K562 (cell line): ENCODE data around the gene TMEM163. TPM values are rescaled to one million over a fixed set of nuclear protein-coding genes. Genes with fewer than 3 reads are reported as not detected.
A peak's percentile ranks its signal among the peaks of the same experiment; 100 is the strongest.

Source experiments
- ATAC-seq: fragments of 200-7000 bp; cut with Tn5 transposase; 3 replicates; pipeline ENCODE4 v1.9.1; 2020; ENCODE audit warnings: moderate library complexity
- BruUV-seq: library from RNA; stranded (reverse); fragments of 400-500 nt; replicated peaks from 2 replicates; lab custom pipeline; 2021; lab: Mats Ljungman, UMichigan
- CTCF ChIA-PET: fragments of 300-600 bp; formaldehyde crosslinking; extraction: SDS; loops from one replicate; lab custom pipeline; 2021; ENCODE audit warnings: low intra/inter-chr PET ratio; lab: Yijun Ruan, JAX
- POLR2A ChIA-PET: fragments of 300-600, 350-650 bp; sonication (Branson Sonifier 250); formaldehyde crosslinking; extraction: SDS; loops from one replicate; lab custom pipeline; 2021; ENCODE audit warnings: antibody characterized with exemption, inconsistent platforms; lab: Yijun Ruan, JAX
- DNase-seq, 4 experiments: peaks; one replicate each; pipeline versions ENCODE4 v3.0.0 to v3.0.0-alpha.2; 2011 to 2018; ENCODE audit warnings: low spot score in 3 of 4, mixed read lengths in 3 of 4; ENCODE audit errors: extremely low read depth in 1 of 4
- FAIRE-seq: peaks from 2 replicates; lab custom pipeline; 2011; peaks lifted over from hg19 to GRCh38; lab: Jason Lieb, UNC
- H2AFZ ChIP-seq: 2 replicates; pipeline ENCODE4 v1.6.0; 2011; ENCODE audit warnings: low read depth, low read length, control low read depth, inconsistent platforms
- H3K27ac ChIP-seq: fragments of 200-600 bp; 3 replicates; pipeline ENCODE4 v1.8.0; 2011; ENCODE audit warnings: low read depth, mild to moderate bottlenecking, control low read depth, inconsistent platforms, low read length, moderate library complexity, mixed read lengths; ENCODE audit errors: extremely low read depth
- H3K27me3 ChIP-seq, 2 experiments: fragments of 300-600 bp in 1 of 2; 2 replicates in 1 of 2; 3 replicates in 1 of 2; pipeline versions ENCODE4 v1.6.0 to v1.8.0; 2011; ENCODE audit warnings: inconsistent platforms in 2 of 2, low read length in 2 of 2, mild to moderate bottlenecking in 1 of 2, mixed read lengths in 1 of 2, moderate library complexity in 1 of 2; ENCODE audit not compliant: control insufficient read depth in 2 of 2, insufficient read depth in 2 of 2
- H3K36me3 ChIP-seq: fragments of 300-600 bp; 3 replicates; pipeline ENCODE4 v1.8.0; 2011; ENCODE audit warnings: mild to moderate bottlenecking, low read length, inconsistent platforms; ENCODE audit not compliant: control insufficient read depth, insufficient read depth
- H3K4me1 ChIP-seq, 2 experiments: fragments of 200-600 bp in 1 of 2; replicated peaks in 1 of 2; 2 replicates in 1 of 2; 3 replicates in 1 of 2; pipeline versions ENCODE4 v1.5.1 to v1.8.0; 2011; ENCODE audit warnings: inconsistent platforms in 2 of 2, low read length in 2 of 2, mild to moderate bottlenecking in 1 of 2, mixed read lengths in 1 of 2, moderate library complexity in 1 of 2; ENCODE audit not compliant: control insufficient read depth in 2 of 2, insufficient read depth in 2 of 2
- H3K4me2 ChIP-seq: 2 replicates; pipeline ENCODE4 v1.6.1; 2011; ENCODE audit warnings: low read length, control low read depth, inconsistent platforms, mixed read lengths; ENCODE audit not compliant: insufficient read depth
- H3K4me3 ChIP-seq: fragments of 200-600 bp; sonication (generic), shearing (Covaris generic); 2 replicates; pipeline ENCODE4 v1.5.1; 2016; ENCODE audit warnings: control low read depth, inconsistent platforms
- H3K79me2 ChIP-seq: fragments of 200-600 bp; 3 replicates; pipeline ENCODE4 v1.8.0; 2011; ENCODE audit warnings: low read length, inconsistent platforms; ENCODE audit not compliant: control insufficient read depth, insufficient read depth
- H3K9ac ChIP-seq, 2 experiments: 2 replicates each; pipeline versions ENCODE4 v1.6.0 to v1.6.1; 2011; ENCODE audit warnings: low read depth in 2 of 2, low read length in 2 of 2, control low read depth in 1 of 2, inconsistent platforms in 1 of 2, mild to moderate bottlenecking in 1 of 2, mixed read lengths in 1 of 2; ENCODE audit not compliant: insufficient read depth in 1 of 2
- H3K9me1 ChIP-seq: one replicate; pipeline ENCODE4 v1.6.0; 2011; ENCODE audit warnings: inconsistent platforms, mild to moderate bottlenecking, low read length, moderate library complexity; ENCODE audit not compliant: control insufficient read depth, insufficient read depth
- H3K9me3 ChIP-seq: replicated peaks from 2 replicates; pipeline ENCODE4 v1.5.1; 2011; ENCODE audit warnings: low read depth, low read length, inconsistent platforms; ENCODE audit not compliant: control insufficient read depth, insufficient read depth
- H4K20me1 ChIP-seq: replicated peaks from 2 replicates; pipeline ENCODE4 v1.6.1; 2011; ENCODE audit warnings: low read length, inconsistent platforms, mixed read lengths; ENCODE audit not compliant: control insufficient read depth, insufficient read depth
- EHMT2 ChIP-seq: fragments of 450-650 bp; IDR thresholded peaks from 2 replicates; pipeline ENCODE4 v1.6.1; 2018; ENCODE audit warnings: antibody characterized with exemption
- MEIS2 ChIP-seq: fragments of 450-650 bp; IDR thresholded peaks from 2 replicates; pipeline ENCODE4 v1.6.1; 2014; ENCODE audit warnings: mild to moderate bottlenecking; ENCODE audit not compliant: partially characterized antibody
- NONO ChIP-seq, 2 experiments: fragments of 200-400 bp in 1 of 2; fragments of 450-650 bp in 1 of 2; formaldehyde crosslinking in 1 of 2; IDR thresholded peaks; 2 replicates each; pipeline ENCODE4 v1.6.1; 2017; ENCODE audit warnings: low read depth in 2 of 2, mild to moderate bottlenecking in 2 of 2, moderate library complexity in 2 of 2, low read length in 1 of 2
- RBM15 ChIP-seq: fragments of 200-400 bp; formaldehyde crosslinking; IDR thresholded peaks from 2 replicates; pipeline ENCODE4 v1.6.1; 2018; ENCODE audit warnings: mild to moderate bottlenecking, low read length, moderate library complexity; ENCODE audit not compliant: insufficient read depth
- TCFL5 ChIP-seq: fragments of 250-450 bp; sonication (Bioruptor Pico); conservative IDR thresholded peaks from 2 replicates; pipeline ENCODE4 v1.6.1; 2021; ENCODE audit warnings: mild to moderate bottlenecking, moderate library complexity, matching md5 sums
- ZNF785 ChIP-seq: fragments of 250-450 bp; sonication (Bioruptor Pico); IDR thresholded peaks from 2 replicates; pipeline ENCODE4 v1.4.0; 2020; ENCODE audit warnings: mild to moderate bottlenecking
- WGBS: fragments of 100-300 bp; shearing (Covaris generic); methylation state at CpG from one replicate; pipeline ENCODE4 v1.1.6; 2016; ENCODE audit warnings: low coverage, mixed read lengths; ENCODE audit not compliant: insufficient coverage; ENCODE audit errors: missing lambda C conversion rate; 5-methylcytosine and 5-hydroxymethylcytosine counted together
- in situ Hi-C: fragments of 300-500 bp; cut with MboI; formaldehyde crosslinking; loops from 4 replicates; pipeline ENCODE4 v1.15.0; 2018; ENCODE audit warnings: inconsistent platforms, mixed read lengths
- intact Hi-C: fragments of 100-400 bp; cut with micrococcal nuclease; formaldehyde crosslinking; loops from 2 replicates; pipeline ENCODE4 v1.14.2; 2022
- polyA plus RNA-seq, 8 experiments: library from polyadenylated mRNA; depleted of rRNA in 4 of 8; stranded (reverse) in 5 of 8; unstranded in 3 of 8; fragments of >200 nt; fragmentation: Nextera tagmentation in 2 of 8; fragmentation: Illumina TruSeq in 1 of 8; extraction: Ambion mirVana in 2 of 8; extraction: Trizol in 1 of 8; gene quantifications; 2 replicates each; pipeline versions ENCODE4 v1.2.1 to v1.2.3, GENCODE V29; 2011 to 2014; ENCODE audit warnings: inconsistent platforms in 1 of 8, missing spikeins in 1 of 8
- total RNA-seq, 7 experiments: library from RNA; depleted of rRNA in 6 of 7; stranded (reverse); fragments of >200 nt in 6 of 7; fragmentation: Illumina TruSeq in 2 of 7; extraction: Trizol in 2 of 7; gene quantifications; 2 replicates each; pipeline versions ENCODE4 v1.2.1 to v1.2.3, GENCODE V29; 2011 to 2021; ENCODE audit warnings: low replicate concordance in 1 of 7
- TF ChIP-seq, protein P1 (sequence below), 2 experiments: IDR thresholded peaks; 2 replicates each; pipeline ENCODE4 v1.6.1; 2011; ENCODE audit warnings: borderline replicate concordance in 1 of 2, control low read depth in 1 of 2, low read depth in 1 of 2, low read length in 1 of 2, mild to moderate bottlenecking in 1 of 2, mixed read lengths in 1 of 2, moderate library complexity in 1 of 2; ENCODE audit not compliant: insufficient read depth in 1 of 2, insufficient read length in 1 of 2, poor library complexity in 1 of 2, severe bottlenecking in 1 of 2; ENCODE audit errors: extremely low read depth in 1 of 2
- TF ChIP-seq, protein P2 (sequence below): sonication (generic); formaldehyde crosslinking; IDR thresholded peaks from 2 replicates; pipeline ENCODE4 v1.8.1; 2023; ENCODE audit warnings: mild to moderate bottlenecking, missing genetic modification reagents, moderate library complexity

TMEM163 gene
- total and polyA plus RNA-seq, 9 of the 15 experiments (the other 6 are each of a cell fraction or from before 2014, with no cell fraction given) = 0.04 to 0.68 (median 0.16) TPM; not detected in 3

DNA sequence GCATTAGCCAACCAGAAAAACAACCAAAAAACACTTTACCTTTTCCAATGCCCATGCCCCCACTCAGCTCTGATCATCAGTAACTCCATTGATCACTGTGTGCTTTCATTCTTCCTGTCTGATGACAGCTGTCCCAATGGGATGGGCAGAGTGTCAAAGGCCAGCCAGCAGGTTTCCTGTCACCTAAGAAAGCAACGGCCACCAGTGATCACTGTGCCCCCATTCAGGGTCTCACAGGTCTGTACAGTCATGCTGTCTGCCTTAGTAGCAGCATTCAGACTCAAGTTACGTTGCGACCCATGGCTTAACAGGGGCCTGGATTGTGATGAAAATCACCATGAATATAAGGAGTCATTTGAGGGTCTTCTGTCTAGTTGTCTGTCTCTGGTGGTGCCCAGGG, 280.4 kb downstream of the TMEM163 start (continued):
- TF ChIP-seq, protein P1, sequence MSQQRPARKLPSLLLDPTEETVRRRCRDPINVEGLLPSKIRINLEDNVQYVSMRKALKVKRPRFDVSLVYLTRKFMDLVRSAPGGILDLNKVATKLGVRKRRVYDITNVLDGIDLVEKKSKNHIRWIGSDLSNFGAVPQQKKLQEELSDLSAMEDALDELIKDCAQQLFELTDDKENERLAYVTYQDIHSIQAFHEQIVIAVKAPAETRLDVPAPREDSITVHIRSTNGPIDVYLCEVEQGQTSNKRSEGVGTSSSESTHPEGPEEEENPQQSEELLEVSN (IDR thresholded peaks at IDR 0.05; ENCODE audit: borderline replicate concordance in 1 of 2, extremely low read depth in 1 of 2, insufficient read depth in 1 of 2, insufficient read length in 1 of 2, low read depth in 1 of 2, low read length in 1 of 2, poor library complexity in 1 of 2, severe bottlenecking in 1 of 2) = no peak
- TF ChIP-seq RBM15 (no peak), EHMT2 (no peak), NONO (IDR thresholded peaks at IDR 0.05; ENCODE audit: low read depth in 2 of 2, low read length in 1 of 2) (no peak), ZNF785 (CRISPR knock-in tag) (no peak)
- TF ChIP-seq, protein P2, sequence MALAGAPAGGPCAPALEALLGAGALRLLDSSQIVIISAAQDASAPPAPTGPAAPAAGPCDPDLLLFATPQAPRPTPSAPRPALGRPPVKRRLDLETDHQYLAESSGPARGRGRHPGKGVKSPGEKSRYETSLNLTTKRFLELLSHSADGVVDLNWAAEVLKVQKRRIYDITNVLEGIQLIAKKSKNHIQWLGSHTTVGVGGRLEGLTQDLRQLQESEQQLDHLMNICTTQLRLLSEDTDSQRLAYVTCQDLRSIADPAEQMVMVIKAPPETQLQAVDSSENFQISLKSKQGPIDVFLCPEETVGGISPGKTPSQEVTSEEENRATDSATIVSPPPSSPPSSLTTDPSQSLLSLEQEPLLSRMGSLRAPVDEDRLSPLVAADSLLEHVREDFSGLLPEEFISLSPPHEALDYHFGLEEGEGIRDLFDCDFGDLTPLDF (CRISPR knock-in tag) = no peak
- TF ChIP-seq, all 486 proteins: peak for 0

DNA sequence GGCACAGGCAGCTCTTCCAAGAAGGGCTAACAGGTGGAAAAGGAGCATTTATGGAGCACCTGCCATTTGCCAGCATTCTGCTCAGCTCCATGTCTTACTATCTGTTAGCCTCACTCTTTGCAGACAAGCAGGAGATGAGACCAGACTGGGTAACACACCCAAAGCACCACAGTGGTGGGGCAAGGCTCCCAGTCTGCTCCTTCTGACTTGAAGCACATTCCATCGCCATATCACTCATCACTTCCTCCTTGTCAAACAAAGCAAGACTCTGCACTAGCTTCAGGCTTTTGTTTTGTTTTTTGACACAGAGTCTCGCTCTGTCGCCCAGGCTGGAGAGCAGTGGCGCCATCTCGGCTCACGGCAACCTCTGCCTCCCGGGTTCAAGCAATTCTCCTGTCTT, 282.1 kb downstream of the TMEM163 start:
- TF ChIP-seq MEIS2 (peak; percentile 9), TCFL5 (no peak)
- H3K9ac ChIP-seq = no peak overlapping the region
- WGBS = 65% methylated on average over 5 of the region's 7 CpGs
- FAIRE-seq (no peak), ATAC-seq (no peak), DNase-seq (no peak)
- intact Hi-C loops (no loop called here), in situ Hi-C loops (no loop called here)
- H3K27ac ChIP-seq = no peak overlapping the region
- no peak overlapping the region for H3K4me3 ChIP-seq
- no peaks in the 10 kb centered on the region for H3K9me3 ChIP-seq
- no peaks in the 10 kb centered on the region for H3K27me3 ChIP-seq
- ChIA-PET POLR2A (interaction anchor here (0.7 to 0.9 kb wide), 2 partner anchors 317 to 501 kb away, joined by 3 read pairs; no protein-coding TSS in a partner anchor), CTCF (no interaction called here)
- no peaks in the 10 kb centered on the region; the same call in 2 of the 3 replicates for H3K36me3 ChIP-seq
- no peak overlapping the region for H2AFZ ChIP-seq
- no peaks in the 10 kb centered on the region for H3K79me2 ChIP-seq
- H3K4me2 ChIP-seq = no peak overlapping the region
- H4K20me1 ChIP-seq = no peaks in the 10 kb centered on the region; the same call in 1 of the 2 replicates
- H3K9me1 ChIP-seq = peaks cover 3% of the 10 kb centered on the region
- H3K4me1 ChIP-seq = no peaks in the 10 kb centered on the region
- BruUV-seq = no TSS peak
